SJCRH30 (cell line): Measurements from ENCODE around the gene IQCF6. TPM values are rescaled to one million over a fixed set of nuclear protein-coding genes. Genes with fewer than 3 reads are reported as not detected.

Experiments used
- DNase-seq, 2 experiments: peaks; one replicate each; pipeline ENCODE4 v3.0.0-alpha.2; 2015 to 2020
- H3K27ac ChIP-seq: fragments of 250-450 bp; sonication (Bioruptor Pico); 2 replicates; pipeline ENCODE4 v1.5.1; 2020; ENCODE audit warnings: mild to moderate bottlenecking, moderate library complexity
- H3K27me3 ChIP-seq: fragments of 250-450 bp; sonication (Bioruptor Pico); 2 replicates; pipeline ENCODE4 v1.5.1; 2020; ENCODE audit warnings: mild to moderate bottlenecking, moderate library complexity
- H3K36me3 ChIP-seq: fragments of 250-450 bp; sonication (Bioruptor Pico); 2 replicates; pipeline ENCODE4 v1.5.1; 2020; ENCODE audit warnings: mild to moderate bottlenecking, moderate library complexity
- H3K4me1 ChIP-seq: fragments of 250-450 bp; sonication (Bioruptor Pico); 2 replicates; pipeline ENCODE4 v1.5.1; 2020; ENCODE audit warnings: mild to moderate bottlenecking, moderate library complexity
- H3K4me3 ChIP-seq: fragments of 250-450 bp; sonication (Bioruptor Pico); 2 replicates; pipeline ENCODE4 v1.5.1; 2020; ENCODE audit warnings: mild to moderate bottlenecking, moderate library complexity
- H3K9me3 ChIP-seq: fragments of 250-450 bp; sonication (Bioruptor Pico); replicated peaks from 2 replicates; pipeline ENCODE4 v1.5.1; 2020; ENCODE audit warnings: mild to moderate bottlenecking, moderate library complexity
- total RNA-seq: library from RNA; depleted of rRNA; stranded (reverse); fragments of >200 nt; shearing (Covaris generic); gene quantifications from 2 replicates; pipeline ENCODE4 v1.2.3, GENCODE V29; 2014; rRNA removed

Gene IQCF6
- not detected in 2 replicates for total RNA-seq

DNA sequence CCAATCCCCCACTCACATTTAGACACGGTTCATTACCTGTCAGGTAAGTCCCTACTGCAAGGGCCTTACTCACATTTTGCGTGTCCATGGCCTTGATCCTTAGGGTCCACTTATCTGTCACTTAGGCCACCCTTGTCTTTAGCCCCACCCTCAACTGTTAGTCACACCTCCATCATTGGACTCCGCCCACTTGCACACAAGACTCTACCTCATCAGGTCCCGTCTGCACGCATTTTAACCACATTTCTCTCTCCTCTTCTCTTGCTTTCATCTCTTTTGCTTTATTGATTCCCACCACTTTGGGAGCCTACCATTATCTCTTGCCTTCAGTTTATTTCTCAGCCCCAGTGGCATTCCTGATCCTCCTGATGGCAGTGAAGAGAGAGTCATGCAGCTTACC, at the start of gene IQCF6:
Gene IQCF6, minus strand, starts transcription at position 101 of the 400 bp plus-strand sequence. Its CDS starts 13 bp downstream, at position 88.
- no peaks in the 10 kb centered on the region for H3K4me1 ChIP-seq
- no peak within 1 kb of the TSS for H3K4me3 ChIP-seq
- H3K27me3 ChIP-seq = no peaks in the 10 kb centered on the region
- no peak within 1 kb of the TSS for H3K27ac ChIP-seq
- H3K9me3 ChIP-seq = no peaks in the 10 kb centered on the region
- no peaks in the 10 kb centered on the region for H3K36me3 ChIP-seq
- DNase-seq = no peak

GRCh38 chr3:51828297-51828696, 49.3 kb upstream of the IQCF6 start:
- Histone ChIP-seq H3K27ac (no peak overlapping the region), H3K36me3 (no peaks in the 10 kb centered on the region), H3K27me3 (no peaks in the 10 kb centered on the region), H3K9me3 (no peaks in the 10 kb centered on the region; the same call in 1 of the 2 replicates), H3K4me3 (no peak overlapping the region), H3K4me1 (no peaks in the 10 kb centered on the region)
- DNase-seq = no peak

- H3K27me3 ChIP-seq = no peaks in the 10 kb centered on the region
- peak in 1 of 2 experiments; percentile 21 for DNase-seq
- no peak overlapping the region for H3K4me3 ChIP-seq
- H3K9me3 ChIP-seq = no peaks in the 10 kb centered on the region
- no peaks in the 10 kb centered on the region for H3K36me3 ChIP-seq
- no peak overlapping the region for H3K27ac ChIP-seq
- no peaks in the 10 kb centered on the region for H3K4me1 ChIP-seq
Observed at GRCh38 chr3:51819709-51820406, 40.8 kb upstream of the IQCF6 start.

GRCh38 chr3:51819151-51819550, 40.1 kb upstream of the IQCF6 start:
- Histone ChIP-seq H3K4me3 (no peak overlapping the region), H3K9me3 (no peaks in the 10 kb centered on the region), H3K27me3 (no peaks in the 10 kb centered on the region), H3K27ac (no peak overlapping the region), H3K36me3 (no peaks in the 10 kb centered on the region), H3K4me1 (no peaks in the 10 kb centered on the region)
- DNase-seq = no peak

GRCh38 chr3:51817375-51817774, 38.3 kb upstream of the IQCF6 start:
- Histone ChIP-seq H3K36me3 (no peaks in the 10 kb centered on the region), H3K27me3 (no peaks in the 10 kb centered on the region), H3K4me3 (no peak overlapping the region), H3K9me3 (no peaks in the 10 kb centered on the region), H3K27ac (no peak overlapping the region), H3K4me1 (peaks cover 7% of the 10 kb centered on the region)
- no peak for DNase-seq

DNA sequence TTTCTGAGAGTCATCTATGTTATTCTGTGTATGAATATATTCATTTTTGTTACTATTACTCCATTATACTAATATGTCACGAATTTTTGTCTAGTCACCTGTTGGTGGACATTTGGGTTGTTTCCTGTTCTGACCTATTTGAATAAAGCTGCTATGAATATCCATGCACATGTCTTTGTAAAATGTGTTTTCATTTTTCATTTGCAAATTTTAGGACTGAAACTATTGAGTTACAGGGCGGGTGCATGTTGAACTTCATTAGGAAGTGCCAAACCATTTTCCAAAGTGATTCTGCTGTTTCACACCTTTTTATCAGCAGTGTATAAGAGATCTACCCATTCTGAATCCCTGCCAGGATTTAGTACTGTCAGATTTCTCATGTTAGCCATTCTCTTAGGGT, 37.7 kb upstream of the IQCF6 start:
- no peak overlapping the region for H3K27ac ChIP-seq
- no peak overlapping the region for H3K4me3 ChIP-seq
- H3K9me3 ChIP-seq = no peaks in the 10 kb centered on the region
- H3K36me3 ChIP-seq = no peaks in the 10 kb centered on the region
- H3K4me1 ChIP-seq = peaks cover 7% of the 10 kb centered on the region
- no peak for DNase-seq
- no peaks in the 10 kb centered on the region for H3K27me3 ChIP-seq

GRCh38 chr3:51815614-51816013, 36.6 kb upstream of the IQCF6 start:
- DNase-seq = no peak
- H3K4me3 ChIP-seq = no peak overlapping the region
- peaks cover 7% of the 10 kb centered on the region for H3K4me1 ChIP-seq
- no peaks in the 10 kb centered on the region for H3K9me3 ChIP-seq
- no peaks in the 10 kb centered on the region for H3K27me3 ChIP-seq
- H3K36me3 ChIP-seq = no peaks in the 10 kb centered on the region
- H3K27ac ChIP-seq = no peak overlapping the region

- Histone ChIP-seq H3K27ac (no peak overlapping the region), H3K4me3 (no peak overlapping the region), H3K36me3 (no peaks in the 10 kb centered on the region), H3K9me3 (no peaks in the 10 kb centered on the region; the same call in 1 of the 2 replicates), H3K27me3 (no peaks in the 10 kb centered on the region), H3K4me1 (peaks cover 7% of the 10 kb centered on the region)
- DNase-seq = no peak
Observed at GRCh38 chr3:51814034-51814433, 35.0 kb upstream of the IQCF6 start.

DNA sequence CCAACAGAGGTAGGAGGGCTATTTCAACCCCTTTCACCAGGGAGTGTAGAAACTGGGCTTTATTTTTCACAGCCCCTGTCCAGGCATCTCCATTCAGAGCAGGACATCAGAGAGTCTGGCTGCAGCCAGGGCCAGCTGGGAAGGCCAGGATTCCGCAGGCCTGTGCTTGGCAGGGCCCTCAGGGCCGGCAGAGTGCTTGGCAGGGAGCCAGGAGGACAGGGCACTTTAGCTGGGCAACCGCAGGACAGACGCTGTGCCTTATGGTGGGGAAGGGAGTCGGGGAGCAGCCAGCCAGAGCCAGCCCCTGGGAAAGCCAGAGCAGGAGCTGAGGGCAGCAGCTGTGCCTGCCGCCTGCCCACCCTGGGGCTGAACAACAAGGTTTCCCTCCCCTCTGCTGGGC, 34.5 kb upstream of the IQCF6 start:
- H3K4me3 ChIP-seq = no peak overlapping the region
- H3K27ac ChIP-seq = no peak overlapping the region
- peaks cover 7% of the 10 kb centered on the region for H3K4me1 ChIP-seq
- no peaks in the 10 kb centered on the region; the same call in 1 of the 2 replicates for H3K9me3 ChIP-seq
- no peaks in the 10 kb centered on the region for H3K27me3 ChIP-seq
- no peaks in the 10 kb centered on the region for H3K36me3 ChIP-seq
- DNase-seq = peak; percentile 89 to 90

DNA sequence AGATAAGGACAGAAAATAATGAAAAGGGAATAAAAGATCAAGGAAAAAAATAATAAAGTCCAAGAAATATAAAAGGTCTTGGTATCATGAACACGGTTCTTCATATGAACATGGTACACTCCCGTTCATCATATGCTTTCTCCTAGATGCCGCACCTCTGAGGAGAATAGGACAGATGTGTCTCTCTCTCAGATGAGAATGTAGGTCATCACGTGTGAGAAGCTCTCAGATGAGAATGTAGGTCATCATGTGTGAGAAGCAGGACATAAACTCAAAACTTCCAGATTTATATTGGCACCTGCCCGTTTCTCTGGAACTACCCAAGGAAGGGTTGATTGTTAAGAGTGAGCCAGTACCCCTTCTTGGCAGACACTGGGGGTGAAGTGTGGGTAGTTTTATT, 29.9 kb upstream of the IQCF6 start:
- Histone ChIP-seq H3K27me3 (no peaks in the 10 kb centered on the region), H3K4me3 (no peak overlapping the region), H3K4me1 (peaks cover 7% of the 10 kb centered on the region), H3K27ac (no peak overlapping the region), H3K9me3 (no peaks in the 10 kb centered on the region; the same call in 1 of the 2 replicates), H3K36me3 (no peaks in the 10 kb centered on the region)
- no peak for DNase-seq

- Histone ChIP-seq H3K4me1 (peaks cover 13% of the 10 kb centered on the region), H3K9me3 (no peaks in the 10 kb centered on the region), H3K27me3 (no peaks in the 10 kb centered on the region), H3K36me3 (no peaks in the 10 kb centered on the region), H3K27ac (no peak overlapping the region), H3K4me3 (no peak overlapping the region)
- DNase-seq = no peak
Observed at GRCh38 chr3:51802106-51802703, 23.2 kb upstream of the IQCF6 start.

GRCh38 chr3:51800750-51801125, 21.7 kb upstream of the IQCF6 start:
- Histone ChIP-seq H3K27me3 (no peaks in the 10 kb centered on the region), H3K9me3 (no peaks in the 10 kb centered on the region), H3K27ac (no peak overlapping the region), H3K36me3 (no peaks in the 10 kb centered on the region), H3K4me1 (peaks cover 13% of the 10 kb centered on the region), H3K4me3 (no peak overlapping the region)
- no peak for DNase-seq

DNA sequence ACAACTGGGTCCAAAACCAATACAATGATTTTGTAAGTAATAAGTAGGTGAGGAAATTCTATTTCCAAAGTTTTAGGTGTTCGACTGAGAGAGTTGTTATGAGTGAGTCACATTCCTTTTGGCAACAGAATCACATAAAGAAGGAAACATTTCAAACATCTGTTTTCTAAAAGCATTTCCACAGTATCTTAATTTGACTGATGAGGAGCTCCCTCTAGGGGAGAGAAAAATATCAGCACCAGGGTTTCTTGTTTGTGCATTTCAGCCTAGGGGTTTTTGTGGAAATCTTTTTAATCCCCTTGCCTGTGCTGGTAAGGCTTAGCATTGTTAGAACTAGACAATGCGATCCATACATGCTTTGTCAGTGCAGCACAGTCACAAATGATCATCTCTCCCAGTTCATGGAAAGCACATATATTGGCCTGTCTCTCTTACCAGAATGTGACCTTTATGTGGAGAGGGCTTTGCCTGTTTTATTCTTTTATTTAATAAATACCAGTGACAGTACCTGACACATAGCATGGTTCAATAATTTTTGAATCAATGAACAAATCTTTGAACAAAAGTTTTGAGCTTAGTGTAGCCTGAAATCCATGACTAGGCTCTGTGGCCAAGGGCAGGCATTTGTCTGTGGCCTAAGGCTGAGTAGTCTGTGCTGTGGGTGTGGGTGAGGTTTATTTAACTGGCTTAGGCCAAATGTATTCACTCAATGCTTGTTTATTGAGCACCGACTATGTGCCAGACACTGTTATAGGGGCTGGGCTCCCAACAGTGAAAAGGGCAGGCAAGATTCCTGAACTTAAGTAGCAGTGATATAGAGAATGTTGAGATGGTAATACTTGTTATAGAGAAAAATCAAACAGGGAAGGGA, 21.1 kb upstream of the IQCF6 start:
- Histone ChIP-seq H3K36me3 (no peaks in the 10 kb centered on the region), H3K4me3 (no peak overlapping the region), H3K4me1 (peaks cover 13% of the 10 kb centered on the region), H3K27ac (no peak overlapping the region), H3K9me3 (no peaks in the 10 kb centered on the region), H3K27me3 (no peaks in the 10 kb centered on the region)
- DNase-seq = peak; percentile 47 to 84

GRCh38 chr3:51798411-51798963, 19.4 kb upstream of the IQCF6 start:
- H3K4me3 ChIP-seq = no peak overlapping the region
- DNase-seq = no peak
- H3K27me3 ChIP-seq = no peaks in the 10 kb centered on the region
- no peaks in the 10 kb centered on the region for H3K9me3 ChIP-seq
- H3K27ac ChIP-seq = no peak overlapping the region
- peaks cover 13% of the 10 kb centered on the region for H3K4me1 ChIP-seq
- no peaks in the 10 kb centered on the region for H3K36me3 ChIP-seq

DNA sequence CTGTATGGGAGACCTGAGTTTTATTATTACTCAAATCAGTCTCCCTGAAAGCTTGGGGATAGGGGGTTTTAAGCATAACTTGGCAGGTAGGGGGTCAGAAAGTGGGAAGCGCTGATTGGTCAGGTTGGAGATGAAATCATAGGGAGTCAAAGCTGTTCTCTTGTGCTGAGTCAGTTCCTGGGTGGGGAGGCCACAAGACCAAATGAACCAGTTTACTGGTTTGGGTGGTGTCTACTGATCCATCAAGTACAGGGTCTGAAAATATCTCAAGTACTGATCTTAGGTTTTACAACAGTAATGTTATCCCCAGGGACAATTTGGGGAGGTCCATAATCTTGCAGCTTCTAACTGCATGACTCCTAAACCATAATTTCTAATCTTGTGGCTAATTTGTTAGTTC, 17.8 kb upstream of the IQCF6 start:
- no peak overlapping the region for H3K4me3 ChIP-seq
- H3K27ac ChIP-seq = no peak overlapping the region
- no peak for DNase-seq
- no peaks in the 10 kb centered on the region for H3K36me3 ChIP-seq
- no peaks in the 10 kb centered on the region; the same call in 1 of the 2 replicates for H3K27me3 ChIP-seq
- H3K9me3 ChIP-seq = no peaks in the 10 kb centered on the region
- peaks cover 7% of the 10 kb centered on the region; the same call in 1 of the 2 replicates for H3K4me1 ChIP-seq
